Testis (tissue), 3 donors: ENCODE results near the gene ZNF33A. TPM values are rescaled to one million over a fixed set of nuclear protein-coding genes. Genes with fewer than 3 reads are reported as not detected.
"Not testable (repeated sequence)": the region's sequence is repeated elsewhere in the genome, so short reads cannot be mapped to it uniquely, and the experiment has no call there.

Experiments
- DNase-seq: peaks from one replicate; pipeline ENCODE4 v3.0.0-alpha.2; 2019
- H3K27ac ChIP-seq, 2 donors: fragments of 200-600 bp; sonication (generic); one replicate each; pipeline ENCODE4 v1.5.1; 2019
- H3K27me3 ChIP-seq: fragments of 200-600 bp; sonication (generic); one replicate; pipeline ENCODE4 v1.5.1; 2019
- H3K36me3 ChIP-seq: fragments of 200-600 bp; sonication (generic); one replicate; pipeline ENCODE4 v1.5.1; 2017; ENCODE audit warnings: low read depth; ENCODE audit errors: missing control alignments
- H3K4me1 ChIP-seq: fragments of 200-600 bp; sonication (generic); one replicate; pipeline ENCODE4 v1.5.1; 2019
- H3K4me3 ChIP-seq, 2 donors: fragments of 200-600 bp; sonication (generic); one replicate each; pipeline ENCODE4 v1.5.1; 2017 to 2019
- H3K9me3 ChIP-seq: fragments of 200-600 bp; sonication (generic); one replicate; pipeline ENCODE4 v1.5.1; 2017
- POLR2A ChIP-seq: fragments of 450-650 bp; IDR thresholded peaks from one replicate; pipeline ENCODE4 v1.6.1; 2017; ENCODE audit warnings: antibody characterized with exemption, mild to moderate bottlenecking, moderate library complexity
- WGBS, 2 donors: methylation state at CpG; one replicate each; pipeline ENCODE4 v1.1.5; 2018; 5-methylcytosine and 5-hydroxymethylcytosine counted together
- intact Hi-C: fragments of 100-400 bp; cut with DNase I; formaldehyde crosslinking; loops from one replicate; pipeline ENCODE4 v1.15.1; 2023; ENCODE audit warnings: low total_unique reads
- polyA plus RNA-seq: library from polyadenylated mRNA; stranded (reverse); fragments of 350-450 nt; fragmentation: Illumina TruSeq; extraction: RNeasy Lipid Tissue Mini Kit (QIAGEN cat#74804); gene quantifications from one replicate; pipeline ENCODE4 v1.2.3, GENCODE V29; 2014; ENCODE audit warnings: low read depth, low replicate concordance; ENCODE audit not compliant: insufficient read depth
- total RNA-seq, 2 donors: library from RNA; depleted of rRNA; stranded (reverse); fragments of >200 nt; gene quantifications; one replicate each; pipeline ENCODE4 v1.2.3, GENCODE V29; 2016
- TF ChIP-seq, protein P1 (sequence below), 3 experiments: fragments of 450-650 bp in 2 of 3; fragments of 200-600 bp in 1 of 3; sonication (generic) in 1 of 3; IDR thresholded peaks; one replicate each; pipeline ENCODE4 v1.5.1; 2016 to 2019; ENCODE audit warnings: antibody characterized with exemption in 3 of 3, mild to moderate bottlenecking in 2 of 3, moderate library complexity in 1 of 3

ZNF33A gene
- total and polyA plus RNA-seq, 3 donors from 2014 or later, result 9.2 to 17.7 (median 17.5) TPM

DNA sequence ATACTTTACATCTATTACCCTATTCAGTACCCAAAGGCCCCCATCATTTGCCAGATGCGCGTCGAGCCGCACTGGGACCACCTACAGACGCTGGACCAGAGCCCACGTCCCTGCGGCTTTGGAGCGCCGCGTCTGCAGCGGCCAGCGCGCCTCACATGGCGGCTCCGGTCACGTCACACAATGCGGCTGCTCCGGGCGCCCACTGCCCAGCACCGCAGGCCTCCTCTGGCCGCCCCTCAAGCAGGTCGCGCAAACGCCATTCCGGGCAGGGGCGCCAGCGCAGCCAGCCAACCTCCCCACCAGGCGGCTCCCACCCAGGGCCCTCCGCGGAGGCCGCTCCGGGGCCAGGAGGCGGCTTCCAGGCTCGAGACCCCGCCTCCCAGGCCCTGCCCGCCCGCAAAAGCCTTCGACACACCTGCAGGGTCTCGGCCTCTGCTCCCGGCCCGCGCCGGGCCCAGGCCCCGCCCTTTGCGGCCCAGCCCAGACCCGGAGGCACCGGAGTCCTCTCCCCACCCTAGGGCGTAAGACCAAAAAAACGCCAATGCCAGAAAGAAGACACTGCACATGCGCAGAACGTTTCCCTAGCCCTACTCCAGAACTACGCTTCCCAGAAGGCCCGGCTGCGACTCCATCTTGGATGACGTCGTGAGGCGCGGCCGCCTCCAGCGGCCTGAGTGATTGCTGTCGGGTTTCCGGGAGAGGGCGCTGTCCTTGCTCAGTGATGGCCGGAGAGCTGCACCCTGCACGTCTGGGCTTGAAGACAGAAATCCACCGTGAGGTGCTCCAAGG is 34.2 kb upstream of the ZNF33A start, which contains the start of gene ZNF25:
TSS of gene ZNF25 (minus strand) at position 557 of the 789 bp plus-strand sequence. CDS start 4,925 bp downstream, outside the sequence.
- Histone ChIP-seq H3K4me3 (peak within 1 kb of the TSS; percentile 71 to 96), H3K27ac (peak within 1 kb of the TSS; percentile 89 to 99), H3K27me3 (no peaks in the 10 kb centered on the region), H3K4me1 (peaks cover 5% of the 10 kb centered on the region), H3K9me3 (no peaks in the 10 kb centered on the region), H3K36me3 (no peaks in the 10 kb centered on the region)
- DNase-seq, result peak; percentile 100
- 0% methylated on average over 29 to 58 of the region's 66 CpGs for WGBS, 2 donors
- intact Hi-C loops, result no loop called here
- peak; percentile 28 for TF ChIP-seq POLR2A
- TF ChIP-seq, protein P1, sequence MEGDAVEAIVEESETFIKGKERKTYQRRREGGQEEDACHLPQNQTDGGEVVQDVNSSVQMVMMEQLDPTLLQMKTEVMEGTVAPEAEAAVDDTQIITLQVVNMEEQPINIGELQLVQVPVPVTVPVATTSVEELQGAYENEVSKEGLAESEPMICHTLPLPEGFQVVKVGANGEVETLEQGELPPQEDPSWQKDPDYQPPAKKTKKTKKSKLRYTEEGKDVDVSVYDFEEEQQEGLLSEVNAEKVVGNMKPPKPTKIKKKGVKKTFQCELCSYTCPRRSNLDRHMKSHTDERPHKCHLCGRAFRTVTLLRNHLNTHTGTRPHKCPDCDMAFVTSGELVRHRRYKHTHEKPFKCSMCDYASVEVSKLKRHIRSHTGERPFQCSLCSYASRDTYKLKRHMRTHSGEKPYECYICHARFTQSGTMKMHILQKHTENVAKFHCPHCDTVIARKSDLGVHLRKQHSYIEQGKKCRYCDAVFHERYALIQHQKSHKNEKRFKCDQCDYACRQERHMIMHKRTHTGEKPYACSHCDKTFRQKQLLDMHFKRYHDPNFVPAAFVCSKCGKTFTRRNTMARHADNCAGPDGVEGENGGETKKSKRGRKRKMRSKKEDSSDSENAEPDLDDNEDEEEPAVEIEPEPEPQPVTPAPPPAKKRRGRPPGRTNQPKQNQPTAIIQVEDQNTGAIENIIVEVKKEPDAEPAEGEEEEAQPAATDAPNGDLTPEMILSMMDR (IDR thresholded peaks at IDR 0.05), result peak; percentile 89 to 96 (median 92)

DNA sequence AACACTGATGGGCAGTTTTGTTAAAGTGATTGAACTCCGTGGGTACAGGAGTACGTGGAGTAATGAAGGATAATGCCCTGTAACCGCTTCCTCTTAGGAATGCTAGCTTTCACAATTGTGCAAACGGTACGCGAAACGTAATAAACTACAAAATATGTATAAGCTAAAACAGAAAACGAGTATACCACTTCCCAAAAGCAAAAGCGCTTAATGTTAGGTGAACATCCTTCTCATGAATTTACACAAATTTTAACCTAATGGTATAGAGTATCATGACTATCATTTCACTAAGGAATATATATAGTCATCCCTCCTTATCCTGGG is 33.6 kb upstream of the ZNF33A start:
- Histone ChIP-seq H3K4me3 (peak overlapping the region; percentile 71 to 96), H3K9me3 (no peaks in the 10 kb centered on the region), H3K4me1 (peaks cover 5% of the 10 kb centered on the region), H3K27me3 (no peaks in the 10 kb centered on the region), H3K36me3 (no peaks in the 10 kb centered on the region), H3K27ac (peak overlapping the region; percentile 89 to 99)
- TF ChIP-seq, protein P1 (IDR thresholded peaks at IDR 0.05), result no peak
- WGBS, 2 donors, result 8 to 17% methylated on average over 9 of the region's 9 CpGs
- intact Hi-C loops, result no loop called here
- no peak for DNase-seq

DNA sequence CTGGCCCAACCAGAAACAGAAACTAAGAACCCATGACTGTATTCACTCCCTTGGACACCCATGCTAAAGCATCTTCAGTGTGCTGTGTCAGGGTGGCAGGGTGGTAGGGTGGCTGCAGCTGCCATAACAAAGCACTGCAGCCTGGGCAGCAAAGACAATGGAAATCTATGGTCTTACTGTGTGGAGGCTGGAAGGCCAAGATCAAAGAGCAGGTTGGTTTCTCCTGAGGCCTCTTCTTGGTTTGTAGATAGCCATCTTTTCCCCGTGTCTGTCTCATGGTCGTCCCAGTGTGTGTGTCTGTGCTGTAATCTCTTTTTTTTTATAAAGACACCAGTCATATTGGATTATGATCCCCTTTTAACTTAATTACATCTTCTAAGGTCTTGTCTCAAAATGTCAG is 18.8 kb upstream of the ZNF33A start:
- H3K27me3 ChIP-seq, result no peaks in the 10 kb centered on the region
- H3K27ac ChIP-seq, result no peak overlapping the region
- no peaks in the 10 kb centered on the region for H3K9me3 ChIP-seq
- H3K4me3 ChIP-seq, result no peak overlapping the region
- no peak for DNase-seq
- WGBS, 2 donors, result 82 to 88% methylated on average over 2 of the region's 2 CpGs
- H3K36me3 ChIP-seq, result no peaks in the 10 kb centered on the region
- intact Hi-C loops, result no loop called here
- no peak for TF ChIP-seq POLR2A
- TF ChIP-seq, protein P1 (IDR thresholded peaks at IDR 0.05), result no peak
- H3K4me1 ChIP-seq, result no peaks in the 10 kb centered on the region

DNA sequence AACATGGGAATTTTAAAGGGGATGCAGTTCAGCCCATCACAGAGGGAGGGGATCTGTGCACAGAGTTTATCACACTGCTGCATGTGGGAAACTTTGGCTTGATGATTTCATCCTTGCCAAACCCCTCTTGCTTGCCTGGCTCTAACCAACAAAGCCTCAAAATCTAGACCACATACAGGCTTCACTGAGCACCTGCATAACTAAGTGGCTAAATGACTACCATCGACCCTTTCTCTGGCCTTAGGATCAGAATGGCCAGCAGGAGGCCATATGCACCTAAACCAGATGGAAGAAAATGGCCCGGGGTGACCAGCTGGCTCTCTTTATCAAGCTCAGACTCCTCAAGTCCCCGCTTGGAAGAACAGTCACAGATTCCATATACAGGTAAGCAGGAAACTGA is 18.4 kb upstream of the ZNF33A start:
- no peak for TF ChIP-seq POLR2A
- TF ChIP-seq, protein P1 (IDR thresholded peaks at IDR 0.05), result no peak
- Histone ChIP-seq H3K4me1 (no peaks in the 10 kb centered on the region), H3K27me3 (no peaks in the 10 kb centered on the region), H3K4me3 (no peak overlapping the region), H3K9me3 (no peaks in the 10 kb centered on the region), H3K27ac (no peak overlapping the region), H3K36me3 (no peaks in the 10 kb centered on the region)
- DNase-seq, result no peak
- WGBS, 2 donors, result 72 to 84% methylated on average over 3 of the region's 3 CpGs
- intact Hi-C loops, result no loop called here

DNA sequence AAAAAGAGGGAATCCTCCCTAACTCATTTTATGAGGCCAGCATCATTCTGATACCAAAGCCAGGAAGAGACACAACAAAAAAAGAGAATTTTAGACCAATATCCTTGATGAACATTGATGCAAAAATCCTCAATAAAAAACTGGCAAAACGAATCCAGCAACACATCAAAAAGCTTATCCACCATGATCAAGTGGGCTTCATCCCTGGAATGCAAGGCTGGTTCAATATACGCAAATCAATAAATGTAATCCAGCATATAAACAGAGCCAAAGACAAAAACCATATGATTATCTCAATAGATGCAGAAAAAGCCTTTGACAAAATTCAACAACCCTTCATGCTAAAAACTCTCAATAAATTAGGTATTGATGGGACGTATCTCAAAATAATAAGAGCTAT is 11.6 kb upstream of the ZNF33A start:
- H3K4me1 ChIP-seq, intact Hi-C loops, H3K27me3 ChIP-seq, H3K36me3 ChIP-seq, H3K27ac ChIP-seq, H3K9me3 ChIP-seq, DNase-seq, H3K4me3 ChIP-seq: not testable (repeated sequence)
- WGBS, 2 donors, result 66 to 83% methylated on average over 2 to 3 of the region's 3 CpGs

DNA sequence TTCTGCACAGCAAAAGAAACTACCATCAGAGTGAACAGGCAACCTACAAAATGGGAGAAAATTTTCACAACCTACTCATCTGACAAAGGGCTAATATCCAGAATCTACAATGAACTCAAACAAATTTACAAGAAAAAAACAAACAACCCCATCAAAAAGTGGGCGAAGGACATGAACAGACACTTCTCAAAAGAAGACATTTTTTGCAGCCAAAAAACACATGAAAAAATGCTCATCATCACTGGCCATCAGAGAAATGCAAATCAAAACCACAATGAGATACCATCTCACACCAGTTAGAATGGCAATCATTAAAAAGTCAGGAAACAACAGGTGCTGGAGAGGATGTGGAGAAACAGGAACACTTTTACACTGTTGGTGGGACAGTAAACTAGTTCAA is 10.0 kb upstream of the ZNF33A start:
- H3K4me3 ChIP-seq, H3K27ac ChIP-seq, H3K9me3 ChIP-seq, H3K27me3 ChIP-seq, intact Hi-C loops, H3K4me1 ChIP-seq, H3K36me3 ChIP-seq, DNase-seq: not testable (repeated sequence)
- 88 to 90% methylated on average over 1 of the region's 1 CpG for WGBS, 2 donors
